Progenitor cell of endocrine pancreas (in vitro differentiated cells): ENCODE data around the gene EXOC6B. TPM values are rescaled to one million over a fixed set of nuclear protein-coding genes. Genes with fewer than 3 reads are reported as not detected.

ENCODE experiments used
- DNase-seq: peaks from one replicate; pipeline ENCODE4 v3.0.0; 2021; ENCODE audit warnings: low spot score; ENCODE audit not compliant: unreplicated experiment
- H3K27ac Mint-ChIP-seq: 2 replicates; pipeline ENCODE4 v1.8.0; 2021; ENCODE audit warnings: mild to moderate bottlenecking, moderate library complexity, mixed read lengths
- H3K27me3 Mint-ChIP-seq: 2 replicates; pipeline ENCODE4 v1.8.0; 2021; ENCODE audit warnings: mixed read lengths
- H3K36me3 Mint-ChIP-seq: 2 replicates; pipeline ENCODE4 v1.8.0; 2022; ENCODE audit warnings: mixed read lengths; ENCODE audit not compliant: insufficient read depth
- H3K4me1 Mint-ChIP-seq: 2 replicates; pipeline ENCODE4 v1.8.0; 2021; ENCODE audit warnings: low read depth, mixed read lengths
- H3K4me3 Mint-ChIP-seq: 2 replicates; pipeline ENCODE4 v1.8.0; 2021; ENCODE audit warnings: low read depth, mild to moderate bottlenecking, moderate library complexity, mixed read lengths
- H3K9me3 Mint-ChIP-seq: 2 replicates; pipeline ENCODE4 v1.8.0; 2021; ENCODE audit warnings: low read depth, mixed read lengths
- total RNA-seq: library from RNA; stranded (reverse); gene quantifications from 2 replicates; pipeline ENCODE4 v1.2.1, GENCODE V29; 2021
- TF ChIP-seq, protein P1 (sequence below): fragments of 200-600 bp; sonication (generic); IDR thresholded peaks from one replicate; pipeline ENCODE4 v1.5.0; 2021; ENCODE audit warnings: antibody characterized with exemption, mild to moderate bottlenecking; ENCODE audit not compliant: unreplicated experiment

EXOC6B gene
- total RNA-seq, 1 donor from 2014 or later: 71.9 TPM

DNA sequence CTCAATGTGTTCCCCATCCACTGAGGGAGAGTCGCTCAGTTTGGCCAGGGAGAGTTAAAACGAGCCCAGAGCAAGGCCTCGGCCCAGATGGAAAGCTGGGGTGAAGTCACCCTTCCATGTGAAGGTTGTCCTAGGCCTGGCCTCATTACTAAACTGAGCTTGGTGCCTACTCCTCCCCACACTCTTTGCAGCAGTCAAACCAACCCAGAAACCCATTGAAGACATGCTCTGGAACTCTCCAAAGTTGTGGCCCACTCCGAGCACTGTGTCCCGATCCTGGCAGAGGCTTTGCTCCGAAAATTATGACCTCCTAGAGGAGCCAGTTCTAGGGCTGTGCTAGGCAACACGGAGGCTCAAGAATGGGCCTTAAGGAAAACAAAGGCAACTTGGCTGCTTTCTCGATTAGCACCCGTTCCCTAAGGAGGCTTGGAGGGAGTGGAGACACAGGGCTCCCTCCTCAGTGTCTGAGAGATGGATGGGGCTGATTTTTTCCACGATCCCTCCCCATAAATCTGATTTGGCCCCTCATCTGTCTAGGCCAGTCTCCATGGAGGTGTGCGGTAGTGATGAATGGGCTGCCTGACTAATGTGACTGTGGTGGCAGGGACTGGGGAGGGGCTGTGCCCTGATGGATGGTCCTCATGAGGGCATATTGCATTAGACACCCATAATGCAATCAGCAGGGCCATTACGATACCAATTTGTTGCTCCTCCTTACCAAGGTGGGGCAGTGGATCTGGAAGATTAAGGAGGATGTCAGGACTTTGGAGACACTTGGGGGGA lies 666.4 kb downstream of the EXOC6B start:
- no peak for DNase-seq
- no peak overlapping the region for H3K4me3 Mint-ChIP-seq
- H3K36me3 Mint-ChIP-seq: no peaks in the 10 kb centered on the region
- no peaks in the 10 kb centered on the region for H3K9me3 Mint-ChIP-seq
- H3K27me3 Mint-ChIP-seq: peaks cover 7% of the 10 kb centered on the region
- H3K27ac Mint-ChIP-seq: no peak overlapping the region
- TF ChIP-seq, protein P1, sequence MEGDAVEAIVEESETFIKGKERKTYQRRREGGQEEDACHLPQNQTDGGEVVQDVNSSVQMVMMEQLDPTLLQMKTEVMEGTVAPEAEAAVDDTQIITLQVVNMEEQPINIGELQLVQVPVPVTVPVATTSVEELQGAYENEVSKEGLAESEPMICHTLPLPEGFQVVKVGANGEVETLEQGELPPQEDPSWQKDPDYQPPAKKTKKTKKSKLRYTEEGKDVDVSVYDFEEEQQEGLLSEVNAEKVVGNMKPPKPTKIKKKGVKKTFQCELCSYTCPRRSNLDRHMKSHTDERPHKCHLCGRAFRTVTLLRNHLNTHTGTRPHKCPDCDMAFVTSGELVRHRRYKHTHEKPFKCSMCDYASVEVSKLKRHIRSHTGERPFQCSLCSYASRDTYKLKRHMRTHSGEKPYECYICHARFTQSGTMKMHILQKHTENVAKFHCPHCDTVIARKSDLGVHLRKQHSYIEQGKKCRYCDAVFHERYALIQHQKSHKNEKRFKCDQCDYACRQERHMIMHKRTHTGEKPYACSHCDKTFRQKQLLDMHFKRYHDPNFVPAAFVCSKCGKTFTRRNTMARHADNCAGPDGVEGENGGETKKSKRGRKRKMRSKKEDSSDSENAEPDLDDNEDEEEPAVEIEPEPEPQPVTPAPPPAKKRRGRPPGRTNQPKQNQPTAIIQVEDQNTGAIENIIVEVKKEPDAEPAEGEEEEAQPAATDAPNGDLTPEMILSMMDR: no peak
- H3K4me1 Mint-ChIP-seq: peaks cover 8% of the 10 kb centered on the region

DNA sequence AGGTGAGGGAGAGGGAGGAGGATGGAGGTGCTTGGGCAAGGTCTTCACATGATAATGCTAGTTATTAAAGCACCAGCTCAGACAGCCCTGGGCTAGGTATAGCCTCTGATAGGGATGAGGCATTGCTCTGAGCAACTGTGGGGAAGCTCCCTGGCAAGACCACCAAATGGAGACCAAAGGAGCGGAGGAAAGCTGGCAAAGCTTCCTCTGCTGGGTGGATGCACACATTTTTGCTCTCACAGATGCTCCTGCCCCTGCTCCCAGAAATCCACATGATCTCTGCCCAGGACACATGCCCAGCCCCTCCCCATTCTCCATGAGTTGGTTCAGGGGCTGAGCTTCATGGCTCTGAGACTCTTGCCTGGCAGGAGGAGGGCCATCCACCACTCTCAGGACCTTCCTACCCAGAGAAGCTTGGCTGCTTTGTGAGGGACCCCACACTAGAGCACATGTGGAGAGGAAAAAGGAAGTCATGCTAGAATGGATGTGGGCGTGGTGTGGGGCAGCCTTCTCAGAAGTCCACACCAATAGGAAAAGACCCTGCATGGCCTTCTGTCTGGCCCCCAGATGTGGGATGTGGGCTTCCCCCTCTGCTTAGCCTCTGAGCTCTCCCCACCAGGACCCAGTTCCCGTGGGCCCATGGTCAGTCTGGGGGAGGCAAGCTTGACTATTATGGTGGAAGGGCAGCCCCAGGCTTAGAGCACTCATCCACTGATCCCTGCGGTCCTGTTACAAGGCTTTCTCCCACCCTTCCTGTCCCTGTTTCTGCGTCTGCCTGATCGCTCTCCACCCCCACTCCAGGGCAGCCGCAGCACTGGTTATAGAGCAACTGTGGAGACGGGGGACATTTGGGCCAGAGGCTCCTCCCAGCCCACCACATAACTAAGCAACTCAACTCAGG lies 667.7 kb downstream of the EXOC6B start:
- no peak for DNase-seq
- H3K4me1 Mint-ChIP-seq: peaks cover 8% of the 10 kb centered on the region
- H3K4me3 Mint-ChIP-seq: no peak overlapping the region
- H3K27ac Mint-ChIP-seq: no peak overlapping the region
- no peaks in the 10 kb centered on the region for H3K9me3 Mint-ChIP-seq
- no peaks in the 10 kb centered on the region for H3K36me3 Mint-ChIP-seq
- TF ChIP-seq, protein P1: no peak
- peaks cover 10% of the 10 kb centered on the region for H3K27me3 Mint-ChIP-seq

DNA sequence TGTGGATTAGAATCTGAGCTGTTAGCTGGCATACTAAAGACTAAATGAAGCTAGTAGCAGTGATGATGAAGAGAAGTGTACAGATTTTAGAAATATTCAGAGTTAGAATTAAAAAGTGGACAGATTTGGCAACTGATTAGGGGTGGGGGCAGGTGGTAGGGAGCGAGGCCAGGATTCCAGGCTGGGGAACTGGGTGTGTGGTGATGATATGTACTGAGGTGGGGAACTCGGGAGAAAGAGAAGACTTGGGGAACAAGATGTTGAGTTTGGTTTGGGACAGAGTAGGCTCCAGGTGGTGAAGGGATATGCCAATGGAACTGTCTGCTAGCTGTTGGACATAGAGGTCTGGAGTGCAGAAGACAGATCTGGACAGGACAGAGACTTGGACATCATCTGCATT lies 669.0 kb downstream of the EXOC6B start:
- Mint-ChIP-seq H3K27me3 (peaks cover 10% of the 10 kb centered on the region), H3K4me3 (no peak overlapping the region), H3K27ac (no peak overlapping the region), H3K4me1 (peaks cover 11% of the 10 kb centered on the region), H3K36me3 (no peaks in the 10 kb centered on the region), H3K9me3 (no peaks in the 10 kb centered on the region)
- no peak for DNase-seq
- TF ChIP-seq, protein P1: no peak

DNA sequence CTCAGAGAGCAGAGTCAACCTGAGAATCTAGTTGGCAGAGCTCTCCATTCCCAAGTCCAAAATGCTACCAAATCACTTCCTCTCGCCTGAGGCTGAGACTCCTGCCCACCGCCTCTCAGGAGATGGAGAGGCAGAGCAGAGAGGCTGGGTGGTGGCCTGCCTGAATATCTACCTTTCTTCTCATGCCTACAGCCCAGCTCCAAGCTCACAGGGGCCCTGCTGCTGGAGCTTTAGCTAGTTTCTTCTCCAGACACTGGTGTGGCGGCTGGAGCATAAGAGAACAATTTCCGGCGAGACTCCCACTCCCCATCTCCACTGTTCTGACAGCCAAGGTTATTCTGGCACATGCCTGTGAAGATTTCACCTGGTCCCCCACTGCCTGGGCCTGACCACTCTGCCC lies 670.1 kb downstream of the EXOC6B start:
- TF ChIP-seq, protein P1: no peak
- DNase-seq: no peak
- Mint-ChIP-seq H3K9me3 (no peaks in the 10 kb centered on the region), H3K4me1 (peaks cover 13% of the 10 kb centered on the region), H3K27ac (no peak overlapping the region), H3K4me3 (no peak overlapping the region), H3K36me3 (no peaks in the 10 kb centered on the region), H3K27me3 (peaks cover 13% of the 10 kb centered on the region)

DNA sequence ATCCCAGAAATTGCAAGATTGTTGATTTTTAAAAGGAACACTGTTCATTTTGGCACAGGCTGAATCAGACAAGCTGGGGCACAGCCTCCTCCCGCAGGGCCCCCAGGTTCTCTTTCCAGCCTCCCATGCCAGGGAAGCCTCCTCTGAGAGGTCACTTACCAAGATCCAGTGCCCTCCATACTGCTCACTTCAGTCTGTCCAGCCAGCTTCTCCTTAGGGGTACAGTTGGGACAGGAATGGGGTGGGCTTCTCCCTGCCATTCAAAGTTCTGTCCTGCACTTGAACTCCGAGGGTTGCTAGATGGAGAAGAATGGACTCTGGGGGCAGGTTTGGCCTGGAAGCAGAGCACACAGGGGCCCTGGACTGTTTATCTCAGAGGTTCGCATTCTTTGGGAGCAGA lies 670.7 kb downstream of the EXOC6B start:
- Mint-ChIP-seq H3K27ac (no peak overlapping the region), H3K36me3 (no peaks in the 10 kb centered on the region), H3K27me3 (peaks cover 15% of the 10 kb centered on the region), H3K4me1 (peaks cover 14% of the 10 kb centered on the region), H3K9me3 (no peaks in the 10 kb centered on the region), H3K4me3 (no peak overlapping the region)
- TF ChIP-seq, protein P1: no peak
- DNase-seq: no peak
